GM03348 (cell line): ENCODE results near the gene FAM227B.
"Not testable (repeated sequence)": the region's sequence is repeated elsewhere in the genome, so short reads cannot be mapped to it uniquely, and the experiment has no call there.

Source experiments
- DNase-seq: peaks from one replicate; pipeline ENCODE4 v3.0.0; 2012; ENCODE audit warnings: low spot score

FAM227B gene

GRCh38 chr15:49438962-49439631, 181.5 kb downstream of the FAM227B start:
- DNase-seq, result no peak

- no peak for DNase-seq
Measured at GRCh38 chr15:49436751-49437150, 183.9 kb downstream of the FAM227B start.

GRCh38 chr15:49435174-49435573, 185.4 kb downstream of the FAM227B start:
- DNase-seq, result no peak

GRCh38 chr15:49430046-49430445, 190.6 kb downstream of the FAM227B start:
- DNase-seq, result no peak

- peak; percentile 11 for DNase-seq
Measured at GRCh38 chr15:49428409-49429095, 192.1 kb downstream of the FAM227B start.

GRCh38 chr15:49427372-49427771, 193.2 kb downstream of the FAM227B start:
- no peak for DNase-seq

GRCh38 chr15:49424954-49425353, 195.7 kb downstream of the FAM227B start:
- no peak for DNase-seq

- DNase-seq, result no peak
Measured at GRCh38 chr15:49423901-49424550, 196.6 kb downstream of the FAM227B start.

- DNase-seq, result peak; percentile 56
Measured at GRCh38 chr15:49423021-49423420, 197.6 kb downstream of the FAM227B start, which contains the start of gene FGF7. Gene FGF7 (plus strand): TSS chr15:49423242. CDS start chr15:49424298, 1,056 bp downstream.

- DNase-seq, result peak; percentile 46
Measured at GRCh38 chr15:49421991-49422390, 198.6 kb downstream of the FAM227B start.

- DNase-seq, result no peak
Measured at GRCh38 chr15:49418811-49419210, 201.8 kb downstream of the FAM227B start.

- DNase-seq, result no peak
Measured at GRCh38 chr15:49415638-49416037, 205.0 kb downstream of the FAM227B start.

GRCh38 chr15:49415149-49415548, 205.5 kb downstream of the FAM227B start:
- DNase-seq, result no peak

- no peak for DNase-seq
Measured at GRCh38 chr15:49412797-49413196, 207.8 kb downstream of the FAM227B start.

GRCh38 chr15:49410641-49411040, 210.0 kb downstream of the FAM227B start:
- no peak for DNase-seq

GRCh38 chr15:49406352-49407118, 214.1 kb downstream of the FAM227B start:
- DNase-seq, result no peak

- DNase-seq, result not testable (repeated sequence)
Measured at GRCh38 chr15:49402515-49403296, 217.9 kb downstream of the FAM227B start.

GRCh38 chr15:49387471-49387870, 233.1 kb downstream of the FAM227B start:
- no peak for DNase-seq

GRCh38 chr15:49383266-49383665, 237.4 kb downstream of the FAM227B start:
- DNase-seq, result no peak

- no peak for DNase-seq
Measured at GRCh38 chr15:49382394-49382793, 238.2 kb downstream of the FAM227B start.

- DNase-seq, result no peak
Measured at GRCh38 chr15:49380912-49381311, 239.7 kb downstream of the FAM227B start.

GRCh38 chr15:49379996-49380395, 240.6 kb downstream of the FAM227B start:
- no peak for DNase-seq
